Uterus (tissue), 2 donors: ENCODE measurements around the gene SLC36A3.

Experiments used
- CTCF ChIP-seq, 4 experiments: fragments of 200-600 bp in 2 of 4; fragments of 450-650 bp in 2 of 4; sonication (generic) in 2 of 4; IDR thresholded peaks; one replicate each; pipeline ENCODE4 v1.5.1; 2016 to 2019; ENCODE audit warnings: antibody characterized with exemption in 4 of 4, mild to moderate bottlenecking in 2 of 4, moderate library complexity in 1 of 4
- POLR2A ChIP-seq, 2 donors: fragments of 450-650 bp; IDR thresholded peaks; one replicate each; pipeline ENCODE4 v1.6.1; 2016; ENCODE audit warnings: antibody characterized with exemption in 2 of 2, mild to moderate bottlenecking in 1 of 2, moderate library complexity in 1 of 2

GRCh38 chr5:151295138-151295537, 8.4 kb downstream of the SLC36A3 start:
- TF ChIP-seq CTCF (IDR thresholded peaks at IDR 0.05) = no peak
- TF ChIP-seq POLR2A (IDR thresholded peaks at IDR 0.05) = no peak
